OCI-LY7 (cell line): ENCODE measurements around the gene CDK6.

Experiments
- EZH2phosphoT487 ChIP-seq: fragments of 200-600 bp; sonication (generic); IDR thresholded peaks from 2 replicates; pipeline ENCODE4 v1.6.1; 2018; ENCODE audit warnings: low read depth, borderline replicate concordance, mild to moderate bottlenecking, mixed run types, antibody characterized with exemption, low read length, moderate library complexity, mixed read lengths
- TF ChIP-seq, protein P1 (sequence below): fragments of 200-600 bp; sonication (generic); conservative IDR thresholded peaks from 2 replicates; pipeline ENCODE4 v1.5.1; 2014; ENCODE audit warnings: mild to moderate bottlenecking, antibody characterized with exemption, low read length, moderate library complexity, mixed read lengths

DNA sequence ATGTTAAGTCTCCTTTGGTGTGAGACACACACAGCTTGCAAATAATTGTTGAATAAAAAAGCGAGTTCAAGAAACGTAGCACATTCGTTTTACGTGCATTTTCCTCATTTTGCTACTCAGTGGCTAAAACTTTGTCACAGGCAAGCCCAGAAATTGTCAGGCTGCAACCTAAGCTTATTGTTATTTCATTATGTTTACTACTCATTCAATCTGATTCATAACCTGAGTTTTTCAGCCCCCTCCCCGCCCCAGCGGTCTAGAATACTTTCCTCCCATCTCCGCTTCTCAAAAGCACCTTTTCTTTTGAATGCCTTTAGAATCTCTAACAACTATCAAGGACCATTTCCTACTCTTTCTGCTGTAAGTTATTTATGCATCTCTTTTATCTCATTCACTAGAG, 247.3 kb downstream of the CDK6 start:
- TF ChIP-seq, protein P1, sequence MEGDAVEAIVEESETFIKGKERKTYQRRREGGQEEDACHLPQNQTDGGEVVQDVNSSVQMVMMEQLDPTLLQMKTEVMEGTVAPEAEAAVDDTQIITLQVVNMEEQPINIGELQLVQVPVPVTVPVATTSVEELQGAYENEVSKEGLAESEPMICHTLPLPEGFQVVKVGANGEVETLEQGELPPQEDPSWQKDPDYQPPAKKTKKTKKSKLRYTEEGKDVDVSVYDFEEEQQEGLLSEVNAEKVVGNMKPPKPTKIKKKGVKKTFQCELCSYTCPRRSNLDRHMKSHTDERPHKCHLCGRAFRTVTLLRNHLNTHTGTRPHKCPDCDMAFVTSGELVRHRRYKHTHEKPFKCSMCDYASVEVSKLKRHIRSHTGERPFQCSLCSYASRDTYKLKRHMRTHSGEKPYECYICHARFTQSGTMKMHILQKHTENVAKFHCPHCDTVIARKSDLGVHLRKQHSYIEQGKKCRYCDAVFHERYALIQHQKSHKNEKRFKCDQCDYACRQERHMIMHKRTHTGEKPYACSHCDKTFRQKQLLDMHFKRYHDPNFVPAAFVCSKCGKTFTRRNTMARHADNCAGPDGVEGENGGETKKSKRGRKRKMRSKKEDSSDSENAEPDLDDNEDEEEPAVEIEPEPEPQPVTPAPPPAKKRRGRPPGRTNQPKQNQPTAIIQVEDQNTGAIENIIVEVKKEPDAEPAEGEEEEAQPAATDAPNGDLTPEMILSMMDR: no peak
- TF ChIP-seq EZH2phosphoT487: no peak
